GM12873 (cell line): ENCODE data around the gene COMMD8.

Experiments used
- TF ChIP-seq, protein P1 (sequence below): IDR thresholded peaks from 2 replicates; pipeline ENCODE4 v1.5.1; 2012; ENCODE audit warnings: low read depth, mild to moderate bottlenecking, moderate library complexity, low read length, control low read depth; ENCODE audit not compliant: insufficient read depth; ENCODE audit errors: missing control alignments

Gene COMMD8

DNA sequence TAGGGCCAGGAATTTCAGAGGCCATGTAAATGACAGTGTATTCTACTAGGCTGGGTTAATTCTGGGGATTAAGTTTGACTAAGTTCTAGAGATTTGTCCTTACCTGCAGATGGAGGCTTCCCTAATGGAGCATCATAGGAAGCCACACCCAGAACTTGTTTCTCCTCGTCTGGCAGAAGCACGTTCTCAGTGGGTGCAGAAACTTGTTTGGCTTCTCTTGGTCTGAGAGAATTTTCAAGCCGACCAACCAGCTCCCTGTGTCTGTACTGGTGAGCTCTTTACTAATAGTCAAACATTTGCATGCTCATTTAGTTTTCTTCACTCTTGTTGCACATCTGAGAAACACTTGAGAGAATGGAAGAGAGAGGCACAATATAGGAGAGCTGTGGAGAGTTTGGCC is 20.7 kb upstream of the COMMD8 start:
- TF ChIP-seq, protein P1, sequence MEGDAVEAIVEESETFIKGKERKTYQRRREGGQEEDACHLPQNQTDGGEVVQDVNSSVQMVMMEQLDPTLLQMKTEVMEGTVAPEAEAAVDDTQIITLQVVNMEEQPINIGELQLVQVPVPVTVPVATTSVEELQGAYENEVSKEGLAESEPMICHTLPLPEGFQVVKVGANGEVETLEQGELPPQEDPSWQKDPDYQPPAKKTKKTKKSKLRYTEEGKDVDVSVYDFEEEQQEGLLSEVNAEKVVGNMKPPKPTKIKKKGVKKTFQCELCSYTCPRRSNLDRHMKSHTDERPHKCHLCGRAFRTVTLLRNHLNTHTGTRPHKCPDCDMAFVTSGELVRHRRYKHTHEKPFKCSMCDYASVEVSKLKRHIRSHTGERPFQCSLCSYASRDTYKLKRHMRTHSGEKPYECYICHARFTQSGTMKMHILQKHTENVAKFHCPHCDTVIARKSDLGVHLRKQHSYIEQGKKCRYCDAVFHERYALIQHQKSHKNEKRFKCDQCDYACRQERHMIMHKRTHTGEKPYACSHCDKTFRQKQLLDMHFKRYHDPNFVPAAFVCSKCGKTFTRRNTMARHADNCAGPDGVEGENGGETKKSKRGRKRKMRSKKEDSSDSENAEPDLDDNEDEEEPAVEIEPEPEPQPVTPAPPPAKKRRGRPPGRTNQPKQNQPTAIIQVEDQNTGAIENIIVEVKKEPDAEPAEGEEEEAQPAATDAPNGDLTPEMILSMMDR: no peak

DNA sequence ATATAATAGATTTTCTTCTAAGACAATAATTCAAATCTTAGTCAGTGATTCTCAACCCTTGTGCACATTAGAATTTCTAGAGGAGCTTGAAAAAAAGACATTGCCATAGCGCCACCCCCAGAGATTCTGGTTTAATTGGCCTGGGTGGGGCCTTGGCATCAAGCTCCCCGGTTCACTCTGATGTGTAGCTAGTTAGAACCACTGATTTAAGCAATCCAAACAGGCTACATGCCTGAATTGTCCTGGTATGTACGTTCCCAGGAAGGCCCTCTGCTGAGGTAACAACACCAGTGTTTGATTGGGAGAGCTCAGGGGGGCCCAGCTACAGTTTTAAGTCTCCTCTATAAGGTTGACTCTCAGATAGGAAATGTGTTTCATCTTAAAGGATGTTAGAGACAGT is 20.2 kb upstream of the COMMD8 start:
- TF ChIP-seq, protein P1: no peak

DNA sequence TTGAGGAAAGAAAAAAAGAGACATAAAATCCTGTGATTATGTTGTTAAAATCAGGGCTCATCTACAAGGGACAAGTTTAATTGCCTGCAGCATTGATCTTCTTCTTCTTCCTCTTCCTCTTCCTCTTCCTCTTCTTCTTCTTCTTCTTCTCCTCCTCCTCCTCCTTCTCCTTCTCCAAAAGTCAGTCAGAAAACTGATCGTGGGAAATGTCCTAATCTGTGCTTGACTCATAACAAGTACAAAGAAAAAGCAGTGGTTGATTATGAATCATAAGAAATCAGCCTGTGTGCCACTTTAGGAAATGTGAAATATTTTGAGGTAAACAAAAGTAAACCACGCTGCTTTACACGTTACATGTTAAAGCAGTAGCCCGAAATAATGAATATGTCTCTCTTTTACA is 18.8 kb upstream of the COMMD8 start:
- TF ChIP-seq, protein P1: no peak

GRCh38 chr4:47478804-47479203 is 15.3 kb upstream of the COMMD8 start:
- TF ChIP-seq, protein P1: no peak

- TF ChIP-seq, protein P1: no peak
These were observed 11.9 kb upstream of the COMMD8 start for GRCh38 chr4:47475411-47475810.

DNA sequence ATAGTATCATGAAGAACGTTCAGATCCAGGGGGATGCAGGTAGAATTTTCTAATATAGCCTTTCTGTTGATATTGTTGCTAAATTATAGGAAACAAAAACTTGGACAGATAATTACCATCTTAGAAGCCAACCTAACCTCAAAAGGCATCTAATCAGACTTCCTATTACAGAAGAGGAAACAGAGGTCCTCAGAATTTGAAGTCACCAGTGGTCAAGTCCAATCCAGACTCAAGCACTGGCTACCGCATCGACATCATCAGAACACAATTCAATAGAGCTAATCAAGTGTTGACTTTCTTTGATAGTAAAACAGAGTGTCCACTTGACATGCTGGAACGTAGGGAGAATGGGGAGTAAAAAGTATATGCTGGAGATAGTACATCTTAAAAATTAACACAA is 11.3 kb upstream of the COMMD8 start:
- TF ChIP-seq, protein P1: no peak

GRCh38 chr4:47473141-47473750 is 9.7 kb upstream of the COMMD8 start:
- TF ChIP-seq, protein P1: no peak
